Stimulated activated effector memory CD8-positive, alpha-beta T cell treated with anti-CD3 and anti-CD28 coated beads, Interleukin-12 subunit alpha, Interleukin-12 subunit beta, amount 100 ng/mL, for 72 hours (primary cell): ENCODE measurements around the gene ANKRD61.
A peak's percentile ranks its signal among the peaks of the same experiment; 100 is the strongest.
"Not testable (repeated sequence)": the region's sequence is repeated elsewhere in the genome, so short reads cannot be mapped to it uniquely, and the experiment has no call there.

Source experiments
- ATAC-seq: fragments of 150-1000 bp; cut with Tn5 transposase; 2 replicates; pipeline ENCODE4 v1.10.0; 2021
- DNase-seq, 2 donors: peaks; one replicate each; pipeline ENCODE4 v3.0.0; 2021 to 2022; ENCODE audit warnings: low spot score in 2 of 2
- H3K27ac Mint-ChIP-seq: one replicate; pipeline ENCODE4 v1.8.0; 2022; ENCODE audit warnings: mild to moderate bottlenecking, mixed read lengths
- H3K36me3 Mint-ChIP-seq: one replicate; pipeline ENCODE4 v1.8.0; 2022; ENCODE audit warnings: mild to moderate bottlenecking, mixed read lengths
- H3K4me1 Mint-ChIP-seq: one replicate; pipeline ENCODE4 v1.8.0; 2022; ENCODE audit warnings: mixed read lengths
- H3K4me3 Mint-ChIP-seq: one replicate; pipeline ENCODE4 v1.8.0; 2022; ENCODE audit warnings: mild to moderate bottlenecking, mixed read lengths
- H3K9me3 Mint-ChIP-seq: one replicate; pipeline ENCODE4 v1.8.0; 2022; ENCODE audit warnings: mixed read lengths

The ANKRD61 gene

GRCh38 chr7:6030988-6031387, at the start of gene ANKRD61:
Gene ANKRD61, plus strand, starts transcription at chr7:6031376. Its CDS starts 0 bp downstream, at chr7:6031376.
- H3K36me3 Mint-ChIP-seq, result peaks cover 84% of the 10 kb centered on the region
- no peak within 1 kb of the TSS for H3K4me3 Mint-ChIP-seq
- peak within 1 kb of the TSS; percentile 85 for H3K27ac Mint-ChIP-seq
- peaks cover 37% of the 10 kb centered on the region for H3K4me1 Mint-ChIP-seq
- H3K9me3 Mint-ChIP-seq, result no peaks in the 10 kb centered on the region
- ATAC-seq (no peak), DNase-seq (no peak)

- Mint-ChIP-seq H3K36me3 (peaks cover 85% of the 10 kb centered on the region), H3K27ac (peak overlapping the region; percentile 37)
- H3K4me3 Mint-ChIP-seq, H3K4me1 Mint-ChIP-seq, ATAC-seq, DNase-seq, H3K9me3 Mint-ChIP-seq: not testable (repeated sequence)
Observed at GRCh38 chr7:5987061-5987460, 44.1 kb upstream of the ANKRD61 start.

- Mint-ChIP-seq H3K4me1 (no peaks in the 10 kb centered on the region), H3K36me3 (peaks cover 100% of the 10 kb centered on the region), H3K9me3 (no peaks in the 10 kb centered on the region), H3K4me3 (no peak overlapping the region), H3K27ac (peak overlapping the region; percentile 23)
- DNase-seq, result no peak
- ATAC-seq, result peak; percentile 55
Observed at GRCh38 chr7:5997210-5997808, 33.9 kb upstream of the ANKRD61 start.

- peak overlapping the region; percentile 88 for H3K4me3 Mint-ChIP-seq
- no peak for ATAC-seq
- H3K4me1 Mint-ChIP-seq, result peaks cover 33% of the 10 kb centered on the region
- DNase-seq, result no peak
- no peaks in the 10 kb centered on the region for H3K9me3 Mint-ChIP-seq
- H3K27ac Mint-ChIP-seq, result peak overlapping the region; percentile 8
- peaks cover 57% of the 10 kb centered on the region for H3K36me3 Mint-ChIP-seq
Observed at GRCh38 chr7:6007386-6007785, 23.8 kb upstream of the ANKRD61 start.

GRCh38 chr7:6007835-6008590, 23.2 kb upstream of the ANKRD61 start:
- H3K4me3 Mint-ChIP-seq, result peak overlapping the region; percentile 88
- ATAC-seq, DNase-seq, H3K9me3 Mint-ChIP-seq: not testable (repeated sequence)
- H3K4me1 Mint-ChIP-seq, result peaks cover 39% of the 10 kb centered on the region
- H3K36me3 Mint-ChIP-seq, result peaks cover 57% of the 10 kb centered on the region
- peak overlapping the region; percentile 93 for H3K27ac Mint-ChIP-seq

GRCh38 chr7:6008668-6009611, 22.2 kb upstream of the ANKRD61 start, which contains the start of the genes AIMP2 and PMS2:
Gene AIMP2, plus strand, starts transcription at chr7:6009272. Its CDS starts 92 bp downstream, at chr7:6009364.
Gene PMS2, minus strand, starts transcription at chr7:6009049. Its CDS starts 30 bp downstream, at chr7:6009019.
- H3K36me3 Mint-ChIP-seq, result peaks cover 56% of the 10 kb centered on the region

GRCh38 chr7:6010370-6010769, 20.8 kb upstream of the ANKRD61 start:
- H3K36me3 Mint-ChIP-seq, result peaks cover 56% of the 10 kb centered on the region
- not testable (repeated sequence) for H3K9me3 Mint-ChIP-seq, ATAC-seq, DNase-seq
- H3K4me3 Mint-ChIP-seq, result peak overlapping the region; percentile 88
- peaks cover 40% of the 10 kb centered on the region for H3K4me1 Mint-ChIP-seq
- H3K27ac Mint-ChIP-seq, result peak overlapping the region; percentile 93

More at GRCh38 chr7:6008668-6009611, 22.2 kb upstream of the ANKRD61 start, which contains the start of the genes AIMP2 and PMS2:
- peak; percentile 82 to 97 for DNase-seq
- Mint-ChIP-seq H3K27ac (peak within 1 kb of the TSS; percentile 93), H3K4me1 (peaks cover 40% of the 10 kb centered on the region), H3K4me3 (peak within 1 kb of the TSS; percentile 88), H3K9me3 (no peaks in the 10 kb centered on the region)
- peak; percentile 95 for ATAC-seq

GRCh38 chr7:6011541-6011940, 19.6 kb upstream of the ANKRD61 start:
- peak overlapping the region; percentile 93 for H3K27ac Mint-ChIP-seq
- ATAC-seq (no peak), DNase-seq (no peak)
- peak overlapping the region; percentile 88 for H3K4me3 Mint-ChIP-seq
- H3K9me3 Mint-ChIP-seq, result no peaks in the 10 kb centered on the region
- peaks cover 44% of the 10 kb centered on the region for H3K4me1 Mint-ChIP-seq
- peaks cover 68% of the 10 kb centered on the region for H3K36me3 Mint-ChIP-seq

- DNase-seq (no peak), ATAC-seq (peak; percentile 9)
- H3K4me3 Mint-ChIP-seq, result no peak overlapping the region
- H3K4me1 Mint-ChIP-seq, result peaks cover 35% of the 10 kb centered on the region
- peak overlapping the region; percentile 67 for H3K27ac Mint-ChIP-seq
- H3K9me3 Mint-ChIP-seq, result no peaks in the 10 kb centered on the region
- H3K36me3 Mint-ChIP-seq, result peaks cover 78% of the 10 kb centered on the region
Observed at GRCh38 chr7:6012355-6013104, 18.6 kb upstream of the ANKRD61 start.

- H3K36me3 Mint-ChIP-seq, result peaks cover 98% of the 10 kb centered on the region
- ATAC-seq, result peak; percentile 67
Observed at GRCh38 chr7:6015917-6016652, 15.1 kb upstream of the ANKRD61 start.

GRCh38 chr7:6016653-6016966, 14.6 kb upstream of the ANKRD61 start:
- H3K4me3 Mint-ChIP-seq, result no peak overlapping the region
- H3K36me3 Mint-ChIP-seq, result peaks cover 98% of the 10 kb centered on the region
- no peak for DNase-seq

More at GRCh38 chr7:6015917-6016652, 15.1 kb upstream of the ANKRD61 start:
- Mint-ChIP-seq H3K27ac (peak overlapping the region; percentile 69), H3K4me3 (no peak overlapping the region), H3K4me1 (peaks cover 22% of the 10 kb centered on the region), H3K9me3 (no peaks in the 10 kb centered on the region)
- peak in 1 of 2 donors; percentile 57 for DNase-seq

GRCh38 chr7:6020371-6021286, 10.5 kb upstream of the ANKRD61 start:
- Mint-ChIP-seq H3K9me3 (no peaks in the 10 kb centered on the region), H3K36me3 (peaks cover 100% of the 10 kb centered on the region), H3K27ac (no peak overlapping the region), H3K4me1 (peaks cover 5% of the 10 kb centered on the region), H3K4me3 (no peak overlapping the region)
- DNase-seq, result no peak
- ATAC-seq, result no peak

More at GRCh38 chr7:6016653-6016966, 14.6 kb upstream of the ANKRD61 start:
- Mint-ChIP-seq H3K27ac (peak overlapping the region; percentile 69), H3K9me3 (no peaks in the 10 kb centered on the region), H3K4me1 (peaks cover 17% of the 10 kb centered on the region)
- no peak for ATAC-seq

- Mint-ChIP-seq H3K36me3 (peaks cover 100% of the 10 kb centered on the region), H3K9me3 (no peaks in the 10 kb centered on the region), H3K27ac (peak overlapping the region; percentile 14), H3K4me3 (no peak overlapping the region), H3K4me1 (peaks cover 18% of the 10 kb centered on the region)
- DNase-seq (no peak), ATAC-seq (no peak)
Observed at GRCh38 chr7:6022707-6023106, 8.5 kb upstream of the ANKRD61 start.
